Activated gamma-delta T cell treated with anti-CD3 and anti-CD28 coated beads, Interleukin-2, amount 50 U/mL, for 16 hours (primary cell): Measurements from ENCODE around the gene RPL28.

Source experiments
- DNase-seq: peaks from one replicate; pipeline ENCODE4 v3.0.0-alpha.2; 2020; ENCODE audit warnings: low read depth

RPL28 gene

GRCh38 chr19:55451163-55451964 is 65.6 kb downstream of the RPL28 start:
- no peak for DNase-seq

- no peak for DNase-seq
Observed at GRCh38 chr19:55451965-55452748, 66.4 kb downstream of the RPL28 start.
